Neural cell (in vitro differentiated cells): Measurements from ENCODE around the gene FBXO4. TPM values are rescaled to one million over a fixed set of nuclear protein-coding genes. Genes with fewer than 3 reads are reported as not detected.

Experiments used
- H2AFZ ChIP-seq: fragments of 200-600, 300-800 bp; sonication (generic), shearing (Covaris generic); 2 replicates; pipeline ENCODE4 v1.6.0; 2014; ENCODE audit warnings: low read depth, mild to moderate bottlenecking, antibody characterized with exemption, low read length, moderate library complexity
- H3F3A ChIP-seq: fragments of 200-600 bp; shearing (Covaris generic); 2 replicates; pipeline ENCODE4 v1.6.1; 2016; ENCODE audit warnings: mild to moderate bottlenecking, moderate library complexity, mixed read lengths, antibody characterized with exemption, low read length; ENCODE audit not compliant: insufficient read depth, poor library complexity, severe bottlenecking
- H3K27ac ChIP-seq: fragments of 200-600, 300-800 bp; sonication (generic), shearing (Covaris generic); 2 replicates; pipeline ENCODE4 v1.5.1; 2014; ENCODE audit warnings: mild to moderate bottlenecking, low read length, moderate library complexity
- H3K27me3 ChIP-seq: fragments of 300-800, 200-600 bp; sonication (generic), shearing (Covaris generic); 2 replicates; pipeline ENCODE4 v1.6.0; 2014; ENCODE audit warnings: mild to moderate bottlenecking, low read depth, low read length, moderate library complexity; ENCODE audit not compliant: insufficient read depth
- H3K36me3 ChIP-seq: fragments of 300-800, 200-600 bp; sonication (generic), shearing (Covaris generic); 2 replicates; pipeline ENCODE4 v1.5.1; 2014; ENCODE audit warnings: mild to moderate bottlenecking, antibody characterized with exemption, low read length, moderate library complexity; ENCODE audit not compliant: insufficient read depth
- H3K4me2 ChIP-seq: fragments of 300-800, 200-600 bp; sonication (generic), shearing (Covaris generic); 2 replicates; pipeline ENCODE4 v1.6.0; 2014; ENCODE audit warnings: mild to moderate bottlenecking, low read length
- H3K4me3 ChIP-seq: fragments of 300-800, 200-600 bp; sonication (generic), shearing (Covaris generic); 2 replicates; pipeline ENCODE4 v1.5.1; 2014; ENCODE audit warnings: mild to moderate bottlenecking, low read length, moderate library complexity
- H3K79me2 ChIP-seq: fragments of 200-600 bp; shearing (Covaris generic); replicated peaks from 2 replicates; pipeline ENCODE4 v1.6.0; 2014; ENCODE audit warnings: mild to moderate bottlenecking, low read length, moderate library complexity; ENCODE audit not compliant: insufficient read depth
- H3K9ac ChIP-seq: fragments of 300-800, 200-600 bp; sonication (generic), shearing (Covaris generic); 2 replicates; pipeline ENCODE4 v1.6.1; 2016; ENCODE audit warnings: mild to moderate bottlenecking, low read length, mixed read lengths
- H3K9me2 ChIP-seq: fragments of 200-600 bp; shearing (Covaris generic); 2 replicates; pipeline ENCODE4 v1.6.1; 2016; ENCODE audit warnings: mild to moderate bottlenecking, low read length, mixed read lengths; ENCODE audit not compliant: insufficient read depth
- H3K9me3 ChIP-seq: fragments of 200-600, 300-800 bp; sonication (generic), shearing (Covaris generic); 2 replicates; pipeline ENCODE4 v1.6.1; 2016; ENCODE audit warnings: mild to moderate bottlenecking, mixed run types, low read length, moderate library complexity, mixed read lengths
- H4K20me1 ChIP-seq: fragments of 200-600 bp; shearing (Covaris generic); 2 replicates; pipeline ENCODE4 v1.6.1; 2016; ENCODE audit warnings: mild to moderate bottlenecking, mixed run types; ENCODE audit not compliant: insufficient read depth
- EP300 ChIP-seq: fragments of 450-650 bp; conservative IDR thresholded peaks from 2 replicates; pipeline ENCODE4 v1.6.1; 2014; ENCODE audit warnings: antibody characterized with exemption, mild to moderate bottlenecking, moderate library complexity; ENCODE audit not compliant: poor library complexity, severe bottlenecking
- EZH2 ChIP-seq: fragments of 200-600, 300-800 bp; shearing (Covaris generic), sonication (generic); IDR thresholded peaks from 2 replicates; pipeline ENCODE4 v1.6.1; 2014; ENCODE audit warnings: antibody characterized with exemption, low read length, borderline replicate concordance, mild to moderate bottlenecking; ENCODE audit not compliant: insufficient read depth, poor library complexity, severe bottlenecking
- POLR2AphosphoS5 ChIP-seq: IDR thresholded peaks from 2 replicates; pipeline ENCODE4 v1.6.1; 2012
- RAD21 ChIP-seq: fragments of 450-650 bp; conservative IDR thresholded peaks from 2 replicates; pipeline ENCODE4 v1.6.1; 2014; ENCODE audit warnings: antibody characterized with exemption, mild to moderate bottlenecking, moderate library complexity
- SMC3 ChIP-seq: fragments of 450-650 bp; conservative IDR thresholded peaks from 2 replicates; pipeline ENCODE4 v1.6.1; 2014; ENCODE audit warnings: antibody characterized with exemption, mild to moderate bottlenecking, moderate library complexity; ENCODE audit not compliant: poor library complexity
- TAF1 ChIP-seq: IDR thresholded peaks from 2 replicates; pipeline ENCODE4 v1.6.1; 2012; ENCODE audit warnings: low read depth
- polyA minus RNA-seq: library from RNA; depleted of rRNA, polyadenylated mRNA; stranded (reverse); fragments of >200 nt; gene quantifications from 2 replicates; pipeline ENCODE4 v1.2.3, GENCODE V29; 2014
- polyA plus RNA-seq: library from polyadenylated mRNA; depleted of rRNA; stranded (reverse); fragments of >200 nt; gene quantifications from 2 replicates; pipeline ENCODE4 v1.2.3, GENCODE V29; 2014
- TF ChIP-seq, protein P1 (sequence below): IDR thresholded peaks from 2 replicates; pipeline ENCODE4 v1.6.1; 2012; ENCODE audit warnings: borderline replicate concordance
- TF ChIP-seq, protein P2 (sequence below): fragments of 450-650 bp; IDR thresholded peaks from 2 replicates; pipeline ENCODE4 v1.5.1; 2014; ENCODE audit warnings: antibody characterized with exemption, mild to moderate bottlenecking, moderate library complexity; ENCODE audit not compliant: poor library complexity, severe bottlenecking

Gene FBXO4, protein sequence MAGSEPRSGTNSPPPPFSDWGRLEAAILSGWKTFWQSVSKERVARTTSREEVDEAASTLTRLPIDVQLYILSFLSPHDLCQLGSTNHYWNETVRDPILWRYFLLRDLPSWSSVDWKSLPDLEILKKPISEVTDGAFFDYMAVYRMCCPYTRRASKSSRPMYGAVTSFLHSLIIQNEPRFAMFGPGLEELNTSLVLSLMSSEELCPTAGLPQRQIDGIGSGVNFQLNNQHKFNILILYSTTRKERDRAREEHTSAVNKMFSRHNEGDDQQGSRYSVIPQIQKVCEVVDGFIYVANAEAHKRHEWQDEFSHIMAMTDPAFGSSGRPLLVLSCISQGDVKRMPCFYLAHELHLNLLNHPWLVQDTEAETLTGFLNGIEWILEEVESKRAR
- polyA plus RNA-seq: 0.36 and 3.9 TPM in 2 replicates
- 1.5 and 2.9 TPM in 2 replicates for polyA minus RNA-seq

DNA sequence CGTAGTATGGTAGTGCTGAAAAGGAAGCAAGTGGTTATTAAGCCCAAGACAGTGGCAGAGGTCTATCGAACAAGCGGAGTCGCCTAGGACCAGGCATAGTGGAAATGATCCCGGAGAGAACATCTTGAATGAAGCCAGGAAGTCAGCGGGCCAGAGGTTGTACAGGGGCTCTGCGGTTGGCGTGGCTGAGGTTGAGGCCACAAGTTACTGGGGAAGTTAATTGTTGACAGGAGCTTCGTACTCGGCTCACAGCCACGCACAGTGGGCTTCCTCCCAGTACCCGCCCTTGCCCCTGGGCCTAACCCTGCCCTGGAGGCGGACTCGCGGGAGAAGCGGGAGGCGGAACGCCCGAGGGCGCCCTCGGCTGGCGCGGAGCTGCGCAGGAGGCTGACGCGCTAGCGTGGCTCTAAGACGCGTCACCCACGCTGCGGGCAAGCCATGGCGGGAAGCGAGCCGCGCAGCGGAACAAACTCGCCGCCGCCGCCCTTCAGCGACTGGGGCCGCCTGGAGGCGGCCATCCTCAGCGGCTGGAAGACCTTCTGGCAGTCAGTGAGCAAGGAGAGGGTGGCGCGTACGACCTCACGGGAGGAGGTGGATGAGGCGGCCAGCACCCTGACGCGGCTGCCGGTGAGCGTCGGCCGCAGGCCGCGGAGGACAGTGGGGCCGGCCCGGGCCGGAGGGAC, at the start of gene FBXO4:
TSS of gene FBXO4 (plus strand) at position 410 of the 683 bp plus-strand sequence. CDS start at position 439, 29 bp downstream.
- H3K9me2 ChIP-seq: no peaks in the 10 kb centered on the region

DNA sequence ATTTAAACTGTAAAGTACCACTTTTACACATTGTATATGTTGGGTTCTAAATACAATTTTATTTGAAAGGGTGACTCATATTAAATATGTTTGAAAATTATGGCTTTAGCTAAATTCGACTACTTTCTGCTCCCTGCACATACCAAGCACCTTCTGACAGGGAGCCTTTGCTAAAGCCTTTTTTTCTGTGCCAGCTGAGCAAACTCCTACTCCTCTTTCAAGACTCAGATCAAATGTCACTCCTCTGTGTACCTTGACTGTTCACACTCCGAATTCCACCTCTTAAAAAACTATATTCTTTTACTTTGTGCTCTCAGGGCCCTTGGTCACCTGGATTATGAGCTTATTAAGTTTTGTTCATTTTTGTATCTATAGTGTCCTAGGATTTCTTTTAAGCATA, 48.4 kb upstream of the FBXO4 start:
- Histone ChIP-seq H3K9me2 (no peaks in the 10 kb centered on the region), H3K79me2 (no peaks in the 10 kb centered on the region), H4K20me1 (no peaks in the 10 kb centered on the region), H3K27ac (no peak overlapping the region), H3K27me3 (no peaks in the 10 kb centered on the region), H2AFZ (no peak overlapping the region), H3K4me3 (no peak overlapping the region), H3K9me3 (no peaks in the 10 kb centered on the region), H3F3A (no peaks in the 10 kb centered on the region), H3K9ac (no peak overlapping the region), H3K4me2 (no peak overlapping the region), H3K36me3 (no peaks in the 10 kb centered on the region)
- TF ChIP-seq, protein P1, sequence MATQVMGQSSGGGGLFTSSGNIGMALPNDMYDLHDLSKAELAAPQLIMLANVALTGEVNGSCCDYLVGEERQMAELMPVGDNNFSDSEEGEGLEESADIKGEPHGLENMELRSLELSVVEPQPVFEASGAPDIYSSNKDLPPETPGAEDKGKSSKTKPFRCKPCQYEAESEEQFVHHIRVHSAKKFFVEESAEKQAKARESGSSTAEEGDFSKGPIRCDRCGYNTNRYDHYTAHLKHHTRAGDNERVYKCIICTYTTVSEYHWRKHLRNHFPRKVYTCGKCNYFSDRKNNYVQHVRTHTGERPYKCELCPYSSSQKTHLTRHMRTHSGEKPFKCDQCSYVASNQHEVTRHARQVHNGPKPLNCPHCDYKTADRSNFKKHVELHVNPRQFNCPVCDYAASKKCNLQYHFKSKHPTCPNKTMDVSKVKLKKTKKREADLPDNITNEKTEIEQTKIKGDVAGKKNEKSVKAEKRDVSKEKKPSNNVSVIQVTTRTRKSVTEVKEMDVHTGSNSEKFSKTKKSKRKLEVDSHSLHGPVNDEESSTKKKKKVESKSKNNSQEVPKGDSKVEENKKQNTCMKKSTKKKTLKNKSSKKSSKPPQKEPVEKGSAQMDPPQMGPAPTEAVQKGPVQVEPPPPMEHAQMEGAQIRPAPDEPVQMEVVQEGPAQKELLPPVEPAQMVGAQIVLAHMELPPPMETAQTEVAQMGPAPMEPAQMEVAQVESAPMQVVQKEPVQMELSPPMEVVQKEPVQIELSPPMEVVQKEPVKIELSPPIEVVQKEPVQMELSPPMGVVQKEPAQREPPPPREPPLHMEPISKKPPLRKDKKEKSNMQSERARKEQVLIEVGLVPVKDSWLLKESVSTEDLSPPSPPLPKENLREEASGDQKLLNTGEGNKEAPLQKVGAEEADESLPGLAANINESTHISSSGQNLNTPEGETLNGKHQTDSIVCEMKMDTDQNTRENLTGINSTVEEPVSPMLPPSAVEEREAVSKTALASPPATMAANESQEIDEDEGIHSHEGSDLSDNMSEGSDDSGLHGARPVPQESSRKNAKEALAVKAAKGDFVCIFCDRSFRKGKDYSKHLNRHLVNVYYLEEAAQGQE: no peak
- no peak for TF ChIP-seq EZH2
- TF ChIP-seq TAF1: no peak
- no peak for TF ChIP-seq RAD21
- no peak for TF ChIP-seq EP300
- TF ChIP-seq SMC3: no peak
- TF ChIP-seq, protein P2, sequence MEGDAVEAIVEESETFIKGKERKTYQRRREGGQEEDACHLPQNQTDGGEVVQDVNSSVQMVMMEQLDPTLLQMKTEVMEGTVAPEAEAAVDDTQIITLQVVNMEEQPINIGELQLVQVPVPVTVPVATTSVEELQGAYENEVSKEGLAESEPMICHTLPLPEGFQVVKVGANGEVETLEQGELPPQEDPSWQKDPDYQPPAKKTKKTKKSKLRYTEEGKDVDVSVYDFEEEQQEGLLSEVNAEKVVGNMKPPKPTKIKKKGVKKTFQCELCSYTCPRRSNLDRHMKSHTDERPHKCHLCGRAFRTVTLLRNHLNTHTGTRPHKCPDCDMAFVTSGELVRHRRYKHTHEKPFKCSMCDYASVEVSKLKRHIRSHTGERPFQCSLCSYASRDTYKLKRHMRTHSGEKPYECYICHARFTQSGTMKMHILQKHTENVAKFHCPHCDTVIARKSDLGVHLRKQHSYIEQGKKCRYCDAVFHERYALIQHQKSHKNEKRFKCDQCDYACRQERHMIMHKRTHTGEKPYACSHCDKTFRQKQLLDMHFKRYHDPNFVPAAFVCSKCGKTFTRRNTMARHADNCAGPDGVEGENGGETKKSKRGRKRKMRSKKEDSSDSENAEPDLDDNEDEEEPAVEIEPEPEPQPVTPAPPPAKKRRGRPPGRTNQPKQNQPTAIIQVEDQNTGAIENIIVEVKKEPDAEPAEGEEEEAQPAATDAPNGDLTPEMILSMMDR: no peak
- no peak for TF ChIP-seq POLR2AphosphoS5

More for the DNA sequence above, at the start of gene FBXO4:
- Histone ChIP-seq H3K27ac (no peak within 1 kb of the TSS), H2AFZ (no peak within 1 kb of the TSS), H3K4me3 (peak within 1 kb of the TSS; percentile 52), H3K9ac (no peak within 1 kb of the TSS), H3K9me3 (no peaks in the 10 kb centered on the region), H3K27me3 (no peaks in the 10 kb centered on the region), H3K79me2 (no peaks in the 10 kb centered on the region), H4K20me1 (no peaks in the 10 kb centered on the region), H3F3A (no peaks in the 10 kb centered on the region), H3K36me3 (no peaks in the 10 kb centered on the region), H3K4me2 (no peak within 1 kb of the TSS)
- no peak for TF ChIP-seq EP300
- TF ChIP-seq SMC3: no peak
- no peak for TF ChIP-seq EZH2
